LNCaP clone FGC (cell line): ENCODE data around the gene HDAC9.

Source experiments
- DNase-seq: peaks from one replicate; pipeline ENCODE4 v3.0.0-alpha.2; 2011; ENCODE audit warnings: low read depth
- H3K4me3 ChIP-seq: 2 replicates; pipeline ENCODE4 v1.5.1; 2011; ENCODE audit warnings: mild to moderate bottlenecking, low read depth, low read length, control low read depth
- CTCF ChIP-seq: IDR thresholded peaks from 2 replicates; pipeline ENCODE4 v1.5.1; 2012; ENCODE audit warnings: mild to moderate bottlenecking; ENCODE audit not compliant: control insufficient read depth, insufficient read depth; ENCODE audit errors: extremely low read depth

The HDAC9 gene

DNA sequence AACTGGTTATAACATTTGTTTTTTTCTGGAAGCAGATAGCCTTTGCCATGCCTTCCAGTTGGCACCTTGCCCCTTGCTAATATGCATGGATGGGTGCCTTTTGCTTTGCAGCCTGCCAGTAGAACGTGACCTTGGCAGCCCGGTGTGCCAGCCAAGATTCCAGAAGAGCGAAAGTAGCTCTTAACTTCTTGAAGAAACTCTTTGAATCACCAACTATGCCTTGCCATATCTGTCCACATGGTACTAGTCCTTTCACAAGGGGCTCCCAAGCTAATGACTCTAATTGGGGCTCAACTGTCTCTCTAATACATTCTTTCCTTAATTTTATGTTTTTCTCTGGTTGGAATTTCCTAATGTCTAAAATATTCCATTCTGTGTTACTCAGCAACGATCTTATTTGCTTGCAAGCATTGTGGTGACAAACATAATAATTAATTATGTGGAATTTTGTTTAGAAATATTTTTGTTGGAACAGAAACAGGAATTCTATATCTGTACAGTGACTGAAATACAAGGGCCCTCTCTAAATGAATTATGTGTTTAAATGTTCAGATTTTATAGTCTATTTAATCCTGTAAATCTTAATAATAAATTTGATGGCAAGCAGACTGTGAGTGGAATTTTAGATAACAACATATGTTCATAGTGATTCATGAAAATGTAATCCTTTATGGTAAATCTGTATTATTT, 45.8 kb downstream of the HDAC9 start:
- no peak for TF ChIP-seq CTCF
- H3K4me3 ChIP-seq, result no peak overlapping the region
- no peak for DNase-seq

DNA sequence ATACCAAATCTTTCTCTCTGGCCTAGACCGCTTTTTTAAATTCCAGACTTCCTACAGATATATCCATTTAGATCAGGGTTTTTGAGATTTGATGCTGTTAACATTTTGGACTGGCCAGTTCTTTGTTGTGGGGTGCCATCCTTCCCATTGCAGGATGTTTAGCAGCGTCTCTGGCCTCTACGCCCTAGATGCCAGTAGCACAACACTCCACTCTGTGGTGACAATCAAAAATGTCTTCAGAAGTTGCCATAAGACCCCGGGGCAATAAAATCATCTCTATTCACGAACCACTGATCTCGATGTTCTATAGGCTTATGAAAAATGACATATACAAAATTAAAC, 46.3 kb downstream of the HDAC9 start:
- TF ChIP-seq CTCF, result no peak
- no peak for DNase-seq
- H3K4me3 ChIP-seq, result no peak overlapping the region

- H3K4me3 ChIP-seq, result no peak overlapping the region
- no peak for DNase-seq
- no peak for TF ChIP-seq CTCF
Observed at GRCh38 chr7:18546576-18546975, 51.0 kb downstream of the HDAC9 start.

DNA sequence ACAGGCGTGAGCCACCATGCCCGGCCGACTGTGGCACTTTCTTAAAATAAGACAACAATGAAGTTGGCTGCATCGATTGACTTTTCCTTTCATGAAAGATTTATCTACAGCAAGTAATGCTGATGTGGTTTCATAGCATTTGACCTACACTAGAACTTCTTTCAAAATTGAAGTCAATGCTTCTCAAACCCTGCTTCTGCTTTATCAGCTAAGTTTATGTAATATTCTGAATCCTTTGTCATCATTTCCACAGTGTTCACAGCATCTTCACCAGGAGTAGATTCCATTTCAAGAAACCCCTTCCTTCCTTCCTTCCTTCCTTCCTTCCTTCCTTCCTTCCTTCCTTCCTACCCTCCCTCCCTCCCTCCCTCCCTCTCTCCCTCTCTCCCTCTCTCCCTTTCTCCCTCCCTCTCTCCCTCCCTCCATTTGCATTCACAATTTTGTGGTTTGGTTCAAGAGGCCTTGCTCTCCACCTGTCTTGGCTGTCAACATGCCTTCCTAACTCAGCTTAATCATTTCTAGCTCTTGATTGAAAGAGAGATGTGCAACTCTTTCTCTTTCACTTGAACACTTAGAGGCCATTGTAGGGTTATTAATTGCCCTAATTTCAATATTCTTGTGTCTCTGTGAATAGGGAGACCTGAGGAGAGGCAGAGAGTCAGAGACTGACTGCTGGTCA, 52.1 kb downstream of the HDAC9 start:
- no peak overlapping the region for H3K4me3 ChIP-seq
- TF ChIP-seq CTCF, result no peak
- DNase-seq, result no peak

- H3K4me3 ChIP-seq, result no peak overlapping the region
- DNase-seq, result no peak
- no peak for TF ChIP-seq CTCF
Observed at GRCh38 chr7:18548534-18548933, 53.0 kb downstream of the HDAC9 start.

DNA sequence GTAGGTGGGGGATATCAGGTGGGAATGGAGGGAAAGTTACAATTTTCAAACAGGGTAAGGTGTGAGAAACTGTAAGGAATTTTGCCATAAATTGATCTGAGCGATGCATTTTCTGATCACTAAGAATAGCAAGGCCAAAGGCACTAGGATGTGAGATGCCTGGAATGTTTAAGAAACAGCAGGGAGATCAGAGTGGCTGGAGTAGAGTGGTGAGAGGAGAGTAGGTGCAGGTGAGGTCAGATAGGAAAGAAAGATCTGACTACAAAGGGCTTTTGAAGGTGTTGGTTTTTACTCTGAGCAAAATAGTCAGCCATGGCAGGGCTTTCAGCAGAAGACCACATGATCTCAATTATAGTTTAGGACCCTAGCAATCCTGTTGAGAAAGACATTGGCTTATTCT, 55.0 kb downstream of the HDAC9 start:
- no peak for DNase-seq
- no peak overlapping the region for H3K4me3 ChIP-seq
- TF ChIP-seq CTCF, result no peak
